ENCODE data around the gene SPRY1. TPM values are rescaled to one million over a fixed set of nuclear protein-coding genes. Genes with fewer than 3 reads are reported as not detected.

SPRY1 gene
- total and polyA plus RNA-seq, 9 of the 15 experiments (the other 6 are each of a cell fraction or from before 2014, with no cell fraction given) = 0.18 to 1.9 (median 0.45) TPM; not detected in 1

- no peaks in the 10 kb centered on the region for H3K36me3 ChIP-seq (ENCODE audit: control insufficient read depth, insufficient read depth, low read length)
- FAIRE-seq (no peak), ATAC-seq (no peak), DNase-seq (ENCODE audit: extremely low read depth in 1 of 4, low spot score in 3 of 4) (no peak)
- no peak overlapping the region for H2AFZ ChIP-seq (ENCODE audit: low read depth, low read length)
- POLR2A ChIA-PET = no interaction called here
- TF ChIP-seq ZNF507 (tag; conservative IDR thresholded peaks at IDR 0.05) (no peak), ELF1 (tag; IDR thresholded peaks at IDR 0.05) (no peak), ZNF217 (CRISPR knock-in tag; IDR thresholded peaks at IDR 0.05) (no peak), NFE2 (IDR thresholded peaks at IDR 0.05; ENCODE audit: low read depth) (no peak), ZFPM2 (CRISPR knock-in tag; IDR thresholded peaks at IDR 0.05) (no peak), ZNF398 (CRISPR knock-in tag; IDR thresholded peaks at IDR 0.05) (no peak)
- TF ChIP-seq, protein P1, sequence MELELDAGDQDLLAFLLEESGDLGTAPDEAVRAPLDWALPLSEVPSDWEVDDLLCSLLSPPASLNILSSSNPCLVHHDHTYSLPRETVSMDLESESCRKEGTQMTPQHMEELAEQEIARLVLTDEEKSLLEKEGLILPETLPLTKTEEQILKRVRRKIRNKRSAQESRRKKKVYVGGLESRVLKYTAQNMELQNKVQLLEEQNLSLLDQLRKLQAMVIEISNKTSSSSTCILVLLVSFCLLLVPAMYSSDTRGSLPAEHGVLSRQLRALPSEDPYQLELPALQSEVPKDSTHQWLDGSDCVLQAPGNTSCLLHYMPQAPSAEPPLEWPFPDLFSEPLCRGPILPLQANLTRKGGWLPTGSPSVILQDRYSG (tag; conservative IDR thresholded peaks at IDR 0.05; ENCODE audit: low read depth) = no peak
- CTCF ChIA-PET (ENCODE audit: low intra/inter-chr PET ratio) = no interaction called here
- H3K4me2 ChIP-seq (ENCODE audit: insufficient read depth, low read length) = no peak overlapping the region
- no peak overlapping the region for H3K27ac ChIP-seq (ENCODE audit: extremely low read depth, low read depth, low read length)
- peaks cover 0 to 2% of the 10 kb centered on the region in 2 experiments; a peak in 1 of 5 replicates for H3K4me1 ChIP-seq (replicated peaks in 1 of 2; ENCODE audit: control insufficient read depth in 2 of 2, insufficient read depth in 2 of 2, low read length in 2 of 2)
- H3K9me3 ChIP-seq (replicated peaks; ENCODE audit: control insufficient read depth, insufficient read depth, low read depth, low read length) = no peaks in the 10 kb centered on the region
- in situ Hi-C loops (cut with MboI) = no loop called here
- 0 out of 5 replicates have a peak, but pooled peaks cover 0 to 3% of the 10 kb centered on the region in 2 experiments for H3K27me3 ChIP-seq (ENCODE audit: control insufficient read depth in 2 of 2, insufficient read depth in 2 of 2, low read length in 2 of 2)
- H4K20me1 ChIP-seq (replicated peaks; ENCODE audit: control insufficient read depth, insufficient read depth, low read length) = no peaks in the 10 kb centered on the region
- 28% methylated on average over 4 of the region's 5 CpGs for WGBS (ENCODE audit: insufficient coverage, low coverage, missing lambda C conversion rate)
- H3K9ac ChIP-seq (ENCODE audit: insufficient read depth in 1 of 2, low read depth in 2 of 2, low read length in 2 of 2) = no peak overlapping the region
- no peak overlapping the region for H3K4me3 ChIP-seq
- intact Hi-C loops (cut with micrococcal nuclease) = no loop called here
- no peaks in the 10 kb centered on the region for H3K79me2 ChIP-seq (ENCODE audit: control insufficient read depth, insufficient read depth, low read length)
- BruUV-seq (replicated peaks) = no TSS peak
- H3K9me1 ChIP-seq (ENCODE audit: control insufficient read depth, insufficient read depth, low read length) = no peaks in the 10 kb centered on the region
Observed at GRCh38 chr4:123411514-123411913, 14.9 kb downstream of the SPRY1 start.

Data from K562 (cell line).